Activated T-cell treated with anti-CD3 and anti-CD28 coated beads, Interleukin-2, amount 50 U/mL, for 24 hours (primary cell): ENCODE results near the gene RBPJL.

ENCODE experiments used
- DNase-seq: peaks from one replicate; pipeline ENCODE4 v3.0.0-alpha.2; 2020
- H3K27ac Mint-ChIP-seq: 2 replicates; pipeline ENCODE4 v1.8.0; 2020; ENCODE audit warnings: mild to moderate bottlenecking, mixed read lengths
- H3K27me3 Mint-ChIP-seq: 2 replicates; pipeline ENCODE4 v1.8.0; 2020; ENCODE audit warnings: mixed read lengths
- H3K36me3 Mint-ChIP-seq: 2 replicates; pipeline ENCODE4 v1.8.0; 2020; ENCODE audit warnings: low read depth, mixed read lengths
- H3K4me1 Mint-ChIP-seq: 2 replicates; pipeline ENCODE4 v1.8.0; 2020; ENCODE audit warnings: low read depth, mixed read lengths
- H3K4me3 Mint-ChIP-seq: 2 replicates; pipeline ENCODE4 v1.8.0; 2020; ENCODE audit warnings: mild to moderate bottlenecking, moderate library complexity, mixed read lengths
- H3K9me3 Mint-ChIP-seq: 2 replicates; pipeline ENCODE4 v1.8.0; 2020; ENCODE audit warnings: mixed read lengths

Gene RBPJL

DNA sequence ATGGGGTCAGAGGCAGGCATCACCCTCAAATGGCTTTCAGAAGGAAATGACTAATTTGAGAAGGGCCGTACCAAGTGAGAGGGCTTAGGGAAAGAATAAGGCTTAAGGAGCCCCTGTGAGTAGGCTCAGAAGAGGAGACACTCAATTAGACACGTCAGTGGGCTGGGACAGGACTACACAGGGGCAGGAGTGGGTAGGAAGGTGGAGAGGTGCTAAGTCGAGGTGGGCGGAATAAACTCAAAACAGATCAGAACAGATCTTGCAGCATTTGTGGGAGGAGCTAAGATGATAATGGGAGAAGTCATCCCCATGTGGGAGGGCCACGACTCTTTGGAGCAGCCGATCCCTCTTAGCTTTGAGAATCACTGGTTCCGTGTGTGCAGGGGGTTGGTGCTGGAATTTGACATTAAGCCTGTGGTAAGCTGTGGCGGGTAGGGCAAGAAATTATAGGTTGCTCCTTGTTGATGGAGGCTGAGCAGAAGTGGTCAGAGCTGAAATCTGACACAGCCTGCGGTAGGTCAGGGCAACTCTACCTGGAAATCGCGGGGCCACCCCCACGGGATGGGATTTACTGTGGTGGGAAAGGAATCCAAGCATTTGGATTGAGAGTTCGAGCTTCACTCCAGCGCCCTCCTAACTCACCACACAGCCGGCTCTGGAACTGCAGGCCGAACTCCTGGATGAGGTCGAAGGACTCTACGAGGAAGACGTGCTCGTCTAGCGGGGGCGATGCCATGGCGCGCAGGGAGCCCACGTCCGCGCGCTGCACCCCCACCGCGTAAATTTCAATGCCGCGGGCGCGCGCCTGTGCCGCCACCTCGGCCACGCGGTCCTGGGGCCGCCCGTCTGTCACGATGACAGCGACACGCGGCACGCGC lies 2.8 kb upstream of the RBPJL start:
- H3K9me3 Mint-ChIP-seq = no peaks in the 10 kb centered on the region
- H3K4me3 Mint-ChIP-seq = no peak overlapping the region
- H3K27me3 Mint-ChIP-seq = peaks cover 53% of the 10 kb centered on the region
- no peaks in the 10 kb centered on the region for H3K36me3 Mint-ChIP-seq
- H3K4me1 Mint-ChIP-seq = peaks cover 27% of the 10 kb centered on the region
- DNase-seq = no peak
- no peak overlapping the region for H3K27ac Mint-ChIP-seq

DNA sequence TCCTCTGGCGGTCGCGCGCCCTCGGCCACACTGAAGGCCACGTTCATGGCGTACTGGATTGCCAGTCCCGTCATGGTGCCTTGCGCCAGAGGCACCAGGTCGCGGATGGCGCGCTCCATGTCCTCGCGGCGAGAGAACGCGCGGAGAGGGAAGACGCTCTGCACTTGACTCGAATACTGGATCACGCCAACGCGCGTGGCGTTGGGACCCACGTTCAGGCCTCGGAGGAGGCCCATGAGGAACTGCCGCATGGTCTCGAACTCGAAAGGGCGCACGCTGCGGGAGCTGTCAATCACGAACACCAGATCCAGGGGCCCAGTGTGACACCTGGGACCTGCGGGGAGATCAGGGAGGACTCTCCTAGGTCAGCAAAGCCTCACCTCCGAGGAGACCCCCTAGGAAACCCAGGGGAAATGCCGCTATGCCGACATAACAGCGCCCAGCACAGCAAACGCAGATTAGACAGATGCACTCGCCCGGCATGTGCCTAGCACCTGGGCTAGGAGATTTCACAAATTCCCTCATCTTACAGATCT lies 2.1 kb upstream of the RBPJL start:
- Mint-ChIP-seq H3K27ac (no peak overlapping the region), H3K36me3 (no peaks in the 10 kb centered on the region), H3K4me1 (peaks cover 27% of the 10 kb centered on the region), H3K9me3 (no peaks in the 10 kb centered on the region), H3K27me3 (peaks cover 59% of the 10 kb centered on the region), H3K4me3 (no peak overlapping the region)
- DNase-seq = no peak

DNA sequence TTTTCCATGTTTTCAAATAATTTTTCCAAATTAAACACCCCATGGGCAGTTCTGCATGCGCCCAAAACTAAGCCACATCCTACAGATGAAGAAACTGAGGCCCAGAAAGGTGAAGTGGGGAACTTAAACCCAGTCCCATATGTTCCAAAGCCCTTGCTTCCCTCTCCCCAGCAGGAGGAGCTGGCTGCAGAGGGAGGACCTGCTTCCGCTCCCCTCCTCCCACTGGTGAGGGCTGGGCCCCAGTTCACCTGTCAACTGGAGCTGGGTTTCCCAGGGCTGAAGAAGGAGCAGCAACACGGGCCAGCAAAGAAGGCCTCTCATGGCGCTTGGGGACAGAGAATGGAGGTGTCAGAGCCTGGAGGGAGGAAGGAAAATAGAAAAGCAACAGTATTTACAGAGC lies 1.4 kb upstream of the RBPJL start:
- no peaks in the 10 kb centered on the region for H3K36me3 Mint-ChIP-seq
- no peaks in the 10 kb centered on the region for H3K9me3 Mint-ChIP-seq
- peaks cover 63% of the 10 kb centered on the region for H3K27me3 Mint-ChIP-seq
- peaks cover 27% of the 10 kb centered on the region for H3K4me1 Mint-ChIP-seq
- H3K4me3 Mint-ChIP-seq = no peak overlapping the region
- DNase-seq = no peak
- H3K27ac Mint-ChIP-seq = no peak overlapping the region

DNA sequence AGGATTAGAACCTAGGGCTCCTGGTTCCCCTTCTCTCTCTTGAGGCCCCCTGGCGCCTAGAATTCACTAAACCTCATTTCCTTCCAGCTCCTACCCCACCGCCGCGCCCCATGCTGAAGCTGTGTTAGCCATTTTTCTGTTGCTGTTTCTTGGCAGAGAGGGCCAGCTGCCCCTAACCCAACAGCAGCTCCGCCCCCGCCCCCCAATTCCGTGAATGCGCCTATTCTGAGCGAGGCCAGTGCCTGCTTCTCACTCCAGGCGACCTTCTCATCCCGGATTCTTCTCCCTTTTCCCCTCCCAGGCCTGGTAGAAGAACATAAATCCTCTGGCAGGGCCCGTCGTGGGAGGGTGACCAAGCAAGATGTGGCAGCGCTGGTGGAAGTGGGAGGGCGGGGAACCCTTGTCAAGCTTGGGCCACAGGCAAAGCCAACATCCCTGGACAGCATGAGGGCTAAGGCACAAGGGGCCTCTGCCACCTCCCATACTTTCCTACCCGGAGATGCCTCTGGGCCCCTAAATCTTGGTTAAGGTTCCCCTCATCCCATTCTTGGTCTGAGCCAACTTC lies 518 bp downstream of the RBPJL start:
- Mint-ChIP-seq H3K27ac (no peak overlapping the region), H3K36me3 (no peaks in the 10 kb centered on the region), H3K9me3 (no peaks in the 10 kb centered on the region), H3K27me3 (peaks cover 78% of the 10 kb centered on the region), H3K4me3 (no peak overlapping the region), H3K4me1 (peaks cover 25% of the 10 kb centered on the region)
- DNase-seq = no peak

DNA sequence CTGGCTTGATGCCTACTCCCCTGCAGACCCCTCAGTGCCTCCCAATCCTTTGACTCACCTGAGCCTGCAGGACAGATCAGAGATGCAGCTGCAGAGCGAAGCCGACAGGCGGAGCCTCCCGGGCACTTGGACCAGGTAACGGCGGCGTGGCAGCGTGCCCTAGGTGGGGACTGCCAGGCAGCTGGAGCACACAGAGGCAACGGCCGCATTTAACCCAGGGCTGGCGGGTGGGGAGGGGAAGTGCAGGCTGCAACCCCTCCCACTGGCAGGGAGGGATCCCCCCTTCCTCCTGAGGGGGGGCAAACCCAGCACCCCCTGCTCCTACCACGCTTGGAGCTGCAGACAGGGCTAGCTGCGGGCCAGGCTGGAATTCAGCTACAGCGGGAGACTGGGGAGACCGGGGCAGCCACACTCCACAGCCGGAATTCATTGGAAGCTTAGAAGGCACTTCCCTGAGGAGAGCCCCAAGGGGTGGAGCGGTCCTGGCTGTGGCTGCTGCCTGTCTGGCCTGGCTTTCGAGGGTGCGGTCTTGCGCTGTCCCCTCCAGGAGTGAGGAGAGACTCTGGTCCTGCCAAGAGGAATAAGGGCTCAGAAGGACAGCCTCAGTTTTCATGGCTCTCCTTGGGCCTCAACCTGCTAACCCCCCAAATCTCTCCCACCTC lies 1.6 kb downstream of the RBPJL start, which contains the start of gene MATN4:
Gene MATN4, minus strand, starts transcription at position 183 of the 662 bp plus-strand sequence. CDS start 2,717 bp downstream, outside the sequence.
- H3K4me3 Mint-ChIP-seq = no peak within 1 kb of the TSS
- H3K4me1 Mint-ChIP-seq = peaks cover 18% of the 10 kb centered on the region
- no peaks in the 10 kb centered on the region for H3K9me3 Mint-ChIP-seq
- no peak for DNase-seq
- peaks cover 78% of the 10 kb centered on the region for H3K27me3 Mint-ChIP-seq
- no peak within 1 kb of the TSS for H3K27ac Mint-ChIP-seq
- no peaks in the 10 kb centered on the region for H3K36me3 Mint-ChIP-seq

DNA sequence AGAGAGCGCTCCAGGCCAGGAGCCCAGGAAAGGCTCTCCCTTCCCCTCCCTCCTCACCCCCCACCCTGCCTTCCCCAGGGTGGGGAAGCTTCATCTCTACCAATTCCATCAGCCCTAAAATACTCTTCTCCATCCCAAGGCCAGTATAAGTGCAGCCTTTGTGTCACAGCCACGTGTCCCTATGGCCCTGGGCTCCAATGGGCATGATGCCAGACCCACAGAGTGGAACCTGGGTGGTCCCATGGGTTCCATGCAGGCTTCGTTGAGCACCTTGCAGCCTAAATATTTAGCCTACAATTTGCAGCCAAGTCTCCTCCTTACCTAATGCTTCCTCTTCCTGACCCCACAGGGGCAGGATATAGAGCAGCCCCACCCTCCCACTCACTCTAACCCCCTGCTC lies 2.4 kb downstream of the RBPJL start:
- Mint-ChIP-seq H3K4me1 (peaks cover 9% of the 10 kb centered on the region), H3K36me3 (no peaks in the 10 kb centered on the region), H3K9me3 (no peaks in the 10 kb centered on the region), H3K27me3 (peaks cover 78% of the 10 kb centered on the region), H3K27ac (no peak overlapping the region), H3K4me3 (no peak overlapping the region)
- no peak for DNase-seq

DNA sequence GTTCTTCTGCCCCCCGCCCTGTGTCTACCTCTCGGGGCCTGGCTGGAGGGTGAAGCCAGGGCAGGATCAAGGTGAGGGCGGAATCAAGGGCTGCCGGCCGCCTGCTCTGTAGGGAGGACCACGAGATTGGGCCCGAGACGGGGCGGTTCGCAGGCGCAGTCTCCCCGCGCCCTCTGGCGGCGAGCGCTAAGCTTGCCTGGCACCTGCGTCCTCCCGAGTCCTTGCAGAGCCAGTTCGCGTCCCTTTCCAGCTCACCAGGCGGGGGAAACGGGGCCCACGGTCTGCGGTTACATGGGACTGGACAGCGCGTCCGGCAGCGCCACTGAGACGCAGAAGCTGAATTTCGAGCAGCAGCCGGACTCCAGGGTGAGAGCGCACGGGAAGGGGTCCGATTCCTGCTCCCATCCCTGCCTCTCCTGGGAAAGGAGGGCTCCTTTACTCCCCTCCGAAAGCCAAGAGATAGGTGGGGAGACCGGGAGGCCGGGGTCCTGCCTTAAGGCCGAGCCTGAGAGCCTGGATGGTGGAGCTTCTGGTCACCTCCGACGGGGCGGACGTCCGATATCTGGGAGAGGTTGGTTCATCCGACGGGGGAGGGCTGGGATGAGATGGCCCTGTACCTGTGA lies 5.1 kb downstream of the RBPJL start:
- Mint-ChIP-seq H3K4me3 (no peak overlapping the region), H3K27ac (no peak overlapping the region), H3K36me3 (no peaks in the 10 kb centered on the region), H3K27me3 (peaks cover 76% of the 10 kb centered on the region), H3K9me3 (no peaks in the 10 kb centered on the region), H3K4me1 (peaks cover 8% of the 10 kb centered on the region)
- peak; percentile 80 for DNase-seq

DNA sequence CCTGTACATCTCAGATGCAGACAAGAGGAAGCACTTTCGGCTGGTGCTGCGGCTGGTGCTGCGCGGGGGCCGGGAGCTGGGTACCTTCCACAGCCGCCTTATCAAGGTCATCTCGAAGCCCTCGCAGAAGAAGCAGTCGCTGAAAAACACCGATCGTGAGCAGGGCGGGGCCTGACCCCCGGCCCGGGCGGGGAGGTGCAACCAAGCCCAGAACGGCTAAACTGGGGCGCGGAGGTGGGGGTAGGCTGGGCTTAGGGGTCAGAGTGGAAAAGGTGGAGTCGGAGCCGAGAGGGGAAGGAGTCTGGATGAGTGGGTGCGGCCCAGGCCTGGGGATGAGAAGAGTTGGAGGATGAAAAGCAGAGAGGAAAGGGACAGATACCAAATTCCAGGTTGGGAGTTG lies 5.6 kb downstream of the RBPJL start:
- Mint-ChIP-seq H3K4me1 (peaks cover 8% of the 10 kb centered on the region), H3K36me3 (no peaks in the 10 kb centered on the region), H3K27me3 (peaks cover 76% of the 10 kb centered on the region), H3K9me3 (no peaks in the 10 kb centered on the region), H3K27ac (no peak overlapping the region), H3K4me3 (no peak overlapping the region)
- DNase-seq = no peak

DNA sequence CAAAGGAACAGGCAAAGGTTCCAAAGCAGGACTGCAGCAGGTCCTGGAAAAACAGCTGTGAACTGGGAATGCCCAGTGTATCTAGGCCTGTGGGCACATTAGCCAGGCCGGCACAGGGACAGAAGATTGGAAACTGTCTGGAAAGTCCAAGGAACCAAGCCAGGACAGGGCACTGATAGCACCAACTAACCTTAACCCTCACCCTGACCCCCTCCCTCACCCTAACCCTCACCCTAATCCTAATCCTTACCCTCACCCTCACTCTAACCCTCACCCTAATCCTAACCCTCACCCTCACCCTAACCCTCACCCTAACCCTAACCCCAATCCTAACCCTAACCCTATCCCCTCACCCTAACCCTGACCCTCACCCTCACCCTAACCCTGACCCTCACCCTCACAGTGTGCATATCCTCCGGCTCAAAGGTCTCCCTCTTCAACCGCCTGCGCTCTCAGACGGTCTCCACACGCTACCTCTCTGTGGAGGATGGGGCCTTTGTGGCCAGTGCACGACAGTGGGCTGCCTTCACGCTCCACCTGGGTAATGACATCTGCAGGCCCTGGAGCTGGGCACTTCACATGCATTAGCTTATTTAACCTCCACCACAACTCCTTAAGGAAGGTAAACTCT lies 6.5 kb downstream of the RBPJL start:
- Mint-ChIP-seq H3K9me3 (no peaks in the 10 kb centered on the region), H3K27ac (no peak overlapping the region), H3K4me1 (peaks cover 10% of the 10 kb centered on the region), H3K36me3 (no peaks in the 10 kb centered on the region), H3K4me3 (no peak overlapping the region), H3K27me3 (peaks cover 71% of the 10 kb centered on the region)
- no peak for DNase-seq

DNA sequence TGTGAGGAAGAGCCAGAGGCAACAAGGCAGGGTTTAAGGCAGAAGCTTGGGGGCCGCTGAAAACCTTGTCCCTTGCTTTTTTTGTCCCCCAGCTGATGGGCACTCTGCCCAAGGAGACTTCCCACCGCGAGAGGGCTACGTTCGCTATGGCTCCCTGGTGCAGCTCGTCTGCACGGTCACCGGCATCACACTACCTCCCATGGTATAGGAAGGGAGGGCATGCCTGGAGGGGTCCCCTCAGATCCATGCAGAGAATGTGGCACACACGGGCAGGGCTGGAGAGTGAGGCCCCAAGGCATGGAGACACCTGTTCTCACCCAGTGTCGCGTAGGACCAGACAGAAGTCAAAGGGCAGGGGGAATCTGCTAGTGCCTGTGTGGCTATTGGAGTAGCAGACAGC lies 7.3 kb downstream of the RBPJL start:
- no peak overlapping the region for H3K27ac Mint-ChIP-seq
- H3K9me3 Mint-ChIP-seq = no peaks in the 10 kb centered on the region
- DNase-seq = no peak
- H3K27me3 Mint-ChIP-seq = peaks cover 71% of the 10 kb centered on the region
- H3K4me3 Mint-ChIP-seq = no peak overlapping the region
- H3K36me3 Mint-ChIP-seq = no peaks in the 10 kb centered on the region
- peaks cover 17% of the 10 kb centered on the region for H3K4me1 Mint-ChIP-seq

DNA sequence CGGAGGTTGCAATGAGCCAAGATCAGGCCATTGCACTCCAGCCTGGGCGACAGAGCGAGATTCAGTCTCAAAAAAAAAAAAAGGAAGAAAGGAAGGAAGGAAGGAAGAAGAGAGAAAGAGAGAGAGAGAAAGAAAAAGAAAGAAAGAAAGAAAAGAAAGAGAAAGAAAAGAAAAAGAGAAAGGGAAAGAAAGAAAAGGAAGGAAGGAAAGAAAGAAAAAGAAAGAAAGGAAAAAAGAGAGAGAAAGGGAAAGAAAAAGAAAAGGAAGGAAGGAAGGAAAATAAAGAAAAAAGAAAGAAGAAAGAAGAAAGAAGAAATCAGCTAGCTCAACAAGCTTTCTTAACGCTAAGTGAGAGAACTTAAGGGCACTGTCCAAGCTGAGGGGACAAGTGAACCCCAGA lies 9.0 kb downstream of the RBPJL start:
- Mint-ChIP-seq H3K36me3 (no peaks in the 10 kb centered on the region), H3K4me1 (peaks cover 25% of the 10 kb centered on the region), H3K27me3 (peaks cover 57% of the 10 kb centered on the region), H3K27ac (no peak overlapping the region), H3K4me3 (no peak overlapping the region), H3K9me3 (no peaks in the 10 kb centered on the region)
- DNase-seq = no peak

DNA sequence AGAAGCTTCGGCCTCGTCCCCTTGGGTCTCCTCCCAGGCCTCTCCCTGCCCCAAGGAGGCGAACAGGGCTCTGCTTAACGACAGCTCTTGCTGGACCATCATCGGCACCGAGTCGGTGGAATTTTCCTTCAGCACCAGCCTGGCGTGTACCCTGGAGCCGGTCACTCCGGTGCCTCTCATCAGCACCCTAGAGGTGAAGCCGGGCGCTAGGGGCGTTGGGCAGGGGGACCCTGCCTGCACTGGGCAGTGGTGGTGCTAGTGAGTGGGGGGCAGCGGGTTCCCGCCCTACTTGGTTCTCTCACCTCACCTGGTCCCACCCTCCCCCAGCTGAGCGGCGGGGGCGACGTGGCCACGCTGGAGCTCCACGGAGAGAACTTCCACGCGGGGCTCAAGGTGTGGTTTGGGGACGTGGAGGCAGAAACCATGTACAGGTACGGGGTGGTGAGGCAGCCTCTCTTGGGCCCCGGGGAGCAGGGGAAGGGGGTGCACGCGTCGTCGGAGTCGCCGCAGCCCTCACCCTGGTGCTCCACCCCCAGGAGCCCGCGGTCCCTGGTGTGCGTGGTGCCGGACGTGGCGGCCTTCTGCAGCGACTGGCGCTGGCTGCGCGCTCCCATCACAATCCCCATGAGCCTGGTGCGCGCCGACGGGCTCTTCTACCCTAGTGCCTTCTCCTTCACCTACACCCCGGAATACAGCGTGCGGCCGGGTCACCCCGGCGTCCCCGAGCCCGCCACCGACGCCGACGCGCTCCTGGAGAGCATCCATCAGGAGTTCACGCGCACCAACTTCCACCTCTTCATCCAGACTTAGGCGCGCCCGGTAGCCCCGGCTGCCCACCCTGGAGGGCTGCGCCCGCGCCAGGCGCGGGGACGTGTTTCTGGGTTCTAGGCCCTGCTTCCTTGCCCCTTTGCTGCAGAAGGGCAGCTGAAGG lies 9.8 kb downstream of the RBPJL start:
- peaks cover 28% of the 10 kb centered on the region for H3K4me1 Mint-ChIP-seq
- H3K4me3 Mint-ChIP-seq = no peak overlapping the region
- peaks cover 50% of the 10 kb centered on the region for H3K27me3 Mint-ChIP-seq
- no peaks in the 10 kb centered on the region for H3K9me3 Mint-ChIP-seq
- H3K36me3 Mint-ChIP-seq = no peaks in the 10 kb centered on the region
- H3K27ac Mint-ChIP-seq = no peak overlapping the region
- DNase-seq = no peak

DNA sequence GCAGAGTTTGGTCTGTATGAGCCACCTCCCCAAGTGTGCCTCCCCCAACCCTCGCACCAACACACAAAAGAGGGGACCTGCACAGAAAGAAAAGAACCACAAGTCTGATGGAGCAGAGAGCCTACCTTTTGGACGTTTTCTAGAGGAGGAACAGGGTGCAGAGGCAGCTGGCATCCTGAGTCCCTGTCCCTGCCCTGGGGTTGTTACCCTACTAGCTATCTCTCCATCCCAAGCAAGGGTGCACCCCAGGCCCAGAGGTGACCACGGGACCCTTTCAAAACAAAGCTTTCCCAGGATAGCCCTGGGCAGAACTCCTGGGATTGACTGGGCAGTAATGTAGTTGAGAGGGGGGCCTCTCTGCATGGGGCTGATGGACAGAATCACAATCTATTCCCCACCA lies 11.2 kb downstream of the RBPJL start:
- H3K4me3 Mint-ChIP-seq = no peak overlapping the region

More for the DNA sequence above, 11.2 kb downstream of the RBPJL start:
- H3K27ac Mint-ChIP-seq = peak overlapping the region; percentile 66
- peaks cover 27% of the 10 kb centered on the region for H3K4me1 Mint-ChIP-seq
- no peaks in the 10 kb centered on the region for H3K36me3 Mint-ChIP-seq
- no peak for DNase-seq
- peaks cover 36% of the 10 kb centered on the region for H3K27me3 Mint-ChIP-seq
- no peaks in the 10 kb centered on the region for H3K9me3 Mint-ChIP-seq
